ENCODE results near the gene POTEM.
A peak's percentile ranks its signal among the peaks of the same experiment; 100 is the strongest.
"Not testable (repeated sequence)": the region's sequence is repeated elsewhere in the genome, so short reads cannot be mapped to it uniquely, and the experiment has no call there.

Gene POTEM

DNA sequence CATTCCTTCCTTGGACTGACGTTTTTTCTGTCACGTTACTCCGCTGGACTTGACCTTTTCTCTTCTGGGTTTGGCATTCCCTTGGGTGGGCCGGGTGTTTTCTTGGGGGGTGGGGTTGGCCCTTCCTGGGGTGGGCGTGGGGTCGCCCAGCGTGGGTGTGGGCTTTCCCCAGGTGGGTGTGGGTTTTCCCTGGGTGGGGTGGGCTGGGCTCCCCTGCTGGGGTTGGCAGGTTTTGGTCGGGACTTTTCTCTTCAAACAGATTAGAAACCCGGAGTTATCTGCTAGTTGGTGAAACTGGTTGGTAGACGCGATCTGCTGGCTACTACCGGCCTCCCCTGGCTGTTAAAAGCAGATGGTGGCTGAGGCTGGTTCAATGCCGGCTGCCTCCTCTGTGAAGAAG lies at the start of gene POTEM:
Gene POTEM, plus strand, starts transcription at position 301 of the 400 bp plus-strand sequence. Its CDS starts 52 bp downstream, at position 353.
- not testable (repeated sequence) for DNase-seq

DNA sequence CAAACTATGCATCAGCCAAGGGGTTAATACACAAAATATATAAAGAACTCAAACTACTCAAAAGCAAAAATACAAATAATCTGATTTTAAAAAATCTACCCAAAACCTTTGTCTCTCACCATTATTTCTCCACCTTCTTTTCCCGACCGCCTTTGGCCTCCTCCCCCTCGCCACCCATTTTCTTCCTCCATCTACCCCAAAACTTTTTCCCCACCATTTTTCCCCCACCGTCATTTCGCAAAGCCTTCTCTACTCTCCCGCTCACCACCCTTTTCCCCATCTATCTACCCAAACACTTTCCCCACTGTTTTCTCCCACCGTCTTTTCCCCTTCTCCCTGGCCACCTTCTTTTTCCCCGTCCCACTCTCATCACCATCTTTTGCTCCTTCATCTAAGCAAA lies 48.9 kb upstream of the POTEM start:
- DNase-seq = not testable (repeated sequence)

DNA sequence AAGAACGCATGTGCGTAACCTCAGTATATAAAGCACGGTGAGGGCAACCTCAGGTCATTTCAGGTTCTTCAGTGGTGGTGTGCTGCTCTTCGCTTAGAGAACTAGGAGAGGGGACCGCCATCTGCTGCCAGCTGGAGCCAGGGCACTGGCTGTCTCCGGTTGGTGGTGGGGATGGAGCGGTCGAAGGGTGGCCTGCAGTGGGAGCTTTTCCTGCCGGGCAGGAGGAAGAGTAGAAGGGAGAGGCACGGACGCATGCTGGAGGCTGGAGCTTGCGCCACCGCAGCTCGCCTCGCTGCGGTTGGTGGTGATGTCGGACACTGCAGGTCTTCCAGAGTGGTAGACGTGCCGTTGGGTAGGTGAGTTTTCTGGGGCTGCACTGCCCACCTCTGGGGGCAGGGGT lies 47.2 kb upstream of the POTEM start:
- DNase-seq = not testable (repeated sequence)

DNA sequence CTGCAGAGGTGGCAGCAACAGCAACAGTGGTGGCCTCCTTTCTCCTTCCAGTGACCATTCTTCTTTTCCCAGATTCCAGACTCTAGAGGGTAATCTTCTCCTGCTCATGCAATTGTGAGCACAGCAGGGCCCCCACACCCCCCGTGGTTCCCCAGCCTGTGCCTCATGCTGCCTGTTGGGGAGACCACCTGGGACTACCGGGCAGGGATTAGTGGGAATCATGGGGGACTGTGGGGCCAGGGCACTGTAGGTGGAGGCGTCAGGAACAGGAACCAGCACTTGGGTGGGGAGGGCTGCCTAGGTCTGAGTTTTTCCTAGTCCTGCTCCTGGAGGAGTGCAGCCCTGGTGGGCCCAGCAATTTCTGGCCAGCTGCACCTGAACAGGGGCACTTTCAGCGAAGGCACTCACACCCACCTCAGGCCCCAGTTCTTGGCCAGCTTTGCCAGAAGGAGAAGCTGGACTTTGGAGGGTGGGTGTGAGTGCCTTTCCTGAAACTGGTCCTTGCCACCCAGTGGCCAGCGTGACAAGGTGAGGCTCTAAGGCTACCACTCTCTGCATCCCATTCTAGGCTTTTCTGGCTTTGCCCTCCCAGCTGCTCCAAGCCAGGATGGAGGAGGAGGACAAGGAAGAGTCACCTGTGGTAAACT lies 46.1 kb upstream of the POTEM start:
- not testable (repeated sequence) for DNase-seq

DNA sequence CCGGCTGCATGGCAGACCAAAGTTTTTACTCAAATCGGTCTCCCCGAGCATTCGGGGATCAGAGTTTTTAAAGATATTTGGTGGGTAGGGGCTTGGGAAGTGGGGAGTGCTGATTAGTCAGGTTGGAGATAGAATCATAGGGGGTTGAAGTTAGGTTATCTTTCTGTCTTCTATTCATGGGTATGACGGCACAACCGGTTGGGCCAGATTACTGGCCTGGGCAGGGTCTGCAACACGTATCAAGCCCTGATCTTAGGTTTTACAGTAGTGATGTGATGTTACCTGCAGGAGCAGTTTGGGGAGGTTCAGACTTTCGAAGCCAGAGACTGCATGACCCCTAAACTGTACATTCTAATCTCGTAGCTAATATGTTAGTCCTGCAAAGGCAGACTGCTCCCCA lies 30.4 kb upstream of the POTEM start:
- not testable (repeated sequence) for DNase-seq

DNA sequence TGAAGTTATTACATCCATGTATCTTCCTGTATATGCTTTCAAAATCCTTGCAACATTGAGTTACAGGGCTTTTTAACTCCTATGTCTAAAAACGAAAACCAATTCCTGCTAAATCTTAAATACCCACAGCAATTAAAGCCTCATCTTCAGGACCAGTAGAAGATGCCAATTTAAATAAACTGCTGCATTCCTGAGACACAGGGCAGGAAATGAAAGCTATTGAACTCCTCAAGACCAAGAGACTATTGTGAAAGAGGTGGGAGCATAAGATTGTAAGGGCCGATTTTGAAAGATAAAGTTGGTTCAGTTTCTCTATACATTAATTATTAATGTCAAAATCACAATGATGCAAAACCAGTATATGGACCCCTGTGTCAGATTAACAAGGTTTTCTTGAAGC lies 28.5 kb upstream of the POTEM start:
- DNase-seq = not testable (repeated sequence)

DNA sequence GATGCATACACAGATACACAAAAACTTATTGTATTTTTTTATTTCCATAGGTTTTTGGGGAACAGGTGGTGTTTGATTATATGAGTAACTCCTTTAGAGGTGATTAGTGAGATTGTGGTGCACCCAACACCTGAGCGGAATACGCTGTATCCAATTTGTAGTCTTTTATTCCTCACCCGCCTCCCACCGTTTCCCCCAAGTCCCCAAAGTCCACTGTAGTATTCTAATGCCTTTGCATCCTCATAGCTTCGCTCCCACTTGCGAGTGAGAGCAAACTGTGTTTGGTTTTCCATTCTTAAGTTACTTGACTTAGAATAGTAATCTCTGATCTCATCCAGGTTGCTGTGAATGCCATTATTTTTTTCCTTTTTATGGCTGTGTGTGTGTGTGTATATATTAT lies 17.3 kb upstream of the POTEM start:
- DNase-seq = not testable (repeated sequence)

DNA sequence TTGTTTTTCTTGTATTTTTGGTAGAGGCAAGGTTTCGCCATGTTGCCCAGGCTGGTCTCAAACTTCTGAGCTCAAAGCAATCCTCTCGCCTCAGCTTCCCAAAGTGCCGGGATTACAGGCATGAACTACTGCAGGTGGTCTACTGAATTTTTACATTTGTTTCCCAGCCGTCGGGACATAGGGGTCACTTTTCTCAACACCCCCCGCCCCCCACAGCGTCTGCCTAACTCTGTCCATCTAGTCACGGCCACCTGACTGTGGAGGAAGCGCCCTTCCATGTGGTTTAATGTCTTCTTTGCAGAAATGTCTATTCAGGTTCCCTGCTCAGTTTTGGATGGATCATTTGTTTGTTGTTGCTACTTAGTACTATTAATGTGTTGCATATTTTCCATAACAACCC lies 14.1 kb upstream of the POTEM start:
- DNase-seq = peak; percentile 0

DNA sequence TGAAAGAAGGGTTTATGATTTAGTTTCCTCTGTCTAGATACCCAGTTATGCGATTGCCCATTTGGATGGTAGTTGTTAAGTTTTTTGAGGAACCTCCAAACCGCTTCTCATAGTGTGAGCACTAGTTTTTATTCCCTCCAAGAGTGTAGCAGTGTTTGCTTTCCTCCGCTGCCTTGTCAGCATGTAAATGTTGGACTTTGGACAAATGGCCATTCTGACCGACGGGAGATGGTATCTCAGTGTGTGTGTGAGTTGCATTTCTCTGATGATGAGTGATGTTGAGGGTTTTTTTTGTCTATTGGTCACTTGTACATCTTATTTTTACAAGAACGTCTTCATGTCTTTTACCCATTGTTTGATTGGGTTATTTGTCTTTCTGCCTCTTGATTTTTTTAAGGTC lies 11.4 kb upstream of the POTEM start:
- not testable (repeated sequence) for DNase-seq

DNA sequence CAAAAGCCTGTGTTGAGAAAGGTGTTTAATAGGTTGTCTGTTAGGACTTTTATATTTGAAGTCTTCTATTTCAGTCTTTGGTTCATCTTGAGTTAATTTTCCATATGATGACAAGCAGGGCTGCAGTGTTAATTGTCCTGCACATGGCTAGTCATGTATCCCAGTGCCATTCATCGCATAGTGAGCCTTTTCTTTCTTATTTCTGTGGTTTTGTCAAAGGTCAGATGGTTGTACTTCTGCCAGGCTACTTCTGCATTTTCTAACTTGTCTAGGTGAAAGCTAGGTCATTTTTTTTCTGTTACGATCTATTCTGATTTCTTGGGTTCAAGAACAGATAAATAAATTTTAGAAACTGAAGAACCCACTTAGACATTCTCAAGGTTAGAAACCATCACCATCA lies 5.7 kb upstream of the POTEM start:
- DNase-seq = not testable (repeated sequence)

DNA sequence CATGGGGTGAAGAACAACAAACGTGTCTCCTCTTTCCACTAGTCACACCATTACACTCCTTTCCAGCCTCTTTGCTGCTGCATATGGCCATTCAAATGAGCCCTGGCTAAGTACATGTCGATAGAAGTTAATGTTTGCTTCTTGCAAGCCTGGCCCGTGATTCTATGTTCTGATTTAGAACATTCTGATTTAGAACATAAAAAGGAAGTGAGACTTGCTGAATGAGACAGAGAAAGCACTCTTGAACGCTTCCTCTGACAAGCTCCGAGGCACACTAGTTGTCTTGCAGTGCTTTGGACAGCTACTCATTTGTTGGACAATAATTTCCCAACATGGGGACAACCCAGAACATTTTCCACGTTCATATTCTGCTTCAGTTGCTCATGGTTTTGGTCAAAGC lies 5.1 kb upstream of the POTEM start:
- not testable (repeated sequence) for DNase-seq

DNA sequence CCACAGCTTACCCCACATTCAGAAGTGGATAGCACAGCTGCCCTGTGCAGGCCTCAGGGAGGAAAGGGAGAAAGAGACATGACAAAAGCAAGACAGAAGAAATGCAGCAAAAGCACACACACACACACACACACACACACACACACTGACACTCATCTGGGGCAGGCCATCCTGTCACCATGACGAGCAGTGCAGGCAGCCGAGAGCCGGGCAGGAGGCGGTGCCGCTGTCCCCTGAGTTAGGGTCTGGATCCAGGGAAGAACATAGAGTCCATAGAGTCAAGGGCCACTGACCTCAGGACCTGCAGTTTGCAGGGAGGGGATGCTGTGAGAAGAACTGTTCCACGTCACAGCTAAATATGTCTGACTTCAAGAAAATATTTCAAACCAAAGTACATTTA lies 4.0 kb upstream of the POTEM start:
- not testable (repeated sequence) for DNase-seq

DNA sequence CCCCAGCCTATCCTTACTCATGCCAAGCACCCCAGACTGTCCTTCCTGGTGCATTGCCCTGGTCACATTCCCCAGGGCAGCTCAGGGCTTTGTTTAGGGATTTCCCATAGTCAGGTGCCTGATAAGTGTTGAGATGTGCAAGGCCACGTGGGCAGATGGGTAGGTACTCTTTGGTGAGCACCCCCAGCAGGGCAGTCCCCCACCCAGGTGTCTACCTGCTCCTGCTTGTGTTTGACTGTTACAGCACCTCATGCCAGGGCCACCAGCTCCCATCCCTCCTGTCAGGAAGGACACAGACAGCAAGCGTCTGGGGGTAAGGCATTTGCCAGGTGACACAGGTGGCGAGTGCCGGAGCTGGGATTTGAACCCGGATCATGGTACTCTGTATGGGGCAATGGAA lies 2.4 kb upstream of the POTEM start:
- not testable (repeated sequence) for DNase-seq

DNA sequence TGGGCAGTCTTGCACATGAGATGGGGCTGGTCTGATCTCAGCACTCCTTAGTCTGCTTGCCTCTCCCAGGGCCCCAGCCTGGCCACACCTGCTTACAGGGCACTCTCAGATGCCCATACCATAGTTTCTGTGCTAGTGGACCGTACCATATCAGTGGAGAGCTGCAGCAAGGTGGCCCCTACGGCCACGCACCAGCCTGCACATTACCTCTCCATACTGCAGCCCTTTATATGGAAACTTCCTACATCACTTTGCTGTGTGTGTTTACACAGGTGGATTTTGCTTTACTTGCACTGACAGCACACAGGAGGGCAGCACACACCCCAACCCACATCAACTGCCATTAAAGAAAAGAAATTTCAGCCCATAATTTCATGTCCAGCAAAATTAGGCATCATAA lies 35.3 kb downstream of the POTEM start:
- DNase-seq = not testable (repeated sequence)

DNA sequence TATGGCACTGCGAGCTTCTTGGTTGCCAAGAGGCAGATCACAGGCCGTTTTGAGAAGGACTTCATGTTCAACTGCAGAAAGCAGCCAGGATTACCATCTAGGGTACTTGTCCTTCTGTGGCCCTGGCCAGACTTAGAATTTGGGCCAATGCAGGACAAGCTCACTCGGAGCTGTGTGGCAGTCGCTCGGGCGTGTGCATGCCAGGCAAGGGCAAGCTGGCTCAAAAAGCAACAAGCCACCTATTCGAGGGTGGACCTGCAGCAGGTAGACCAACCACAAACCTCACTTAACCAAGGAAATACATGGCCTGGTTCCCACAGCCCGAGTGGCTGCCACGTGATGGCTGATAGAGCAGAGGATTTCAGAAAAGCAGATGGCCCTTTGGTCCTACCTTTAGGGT lies 39.3 kb downstream of the POTEM start:
- DNase-seq = not testable (repeated sequence)

DNA sequence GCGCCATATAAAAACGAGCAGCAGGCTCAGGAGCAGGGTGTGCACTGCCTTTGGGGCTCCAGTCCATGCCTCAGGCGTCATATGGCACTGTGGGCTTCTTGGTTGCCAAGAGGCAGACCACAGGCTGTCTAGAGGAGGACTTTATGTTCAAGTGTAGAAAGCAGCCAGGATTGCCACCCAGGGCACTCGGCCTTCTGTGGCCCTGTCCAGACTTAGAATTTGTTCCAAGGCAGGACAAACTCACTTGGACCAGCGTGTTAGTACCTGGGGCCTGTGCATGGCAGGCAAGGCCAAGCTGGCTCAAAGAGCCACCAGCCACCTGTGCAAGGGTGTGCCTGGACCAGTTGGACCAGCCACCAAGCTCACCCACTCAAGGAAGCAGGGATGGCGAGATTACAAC lies 40.4 kb downstream of the POTEM start:
- DNase-seq = not testable (repeated sequence)

DNA sequence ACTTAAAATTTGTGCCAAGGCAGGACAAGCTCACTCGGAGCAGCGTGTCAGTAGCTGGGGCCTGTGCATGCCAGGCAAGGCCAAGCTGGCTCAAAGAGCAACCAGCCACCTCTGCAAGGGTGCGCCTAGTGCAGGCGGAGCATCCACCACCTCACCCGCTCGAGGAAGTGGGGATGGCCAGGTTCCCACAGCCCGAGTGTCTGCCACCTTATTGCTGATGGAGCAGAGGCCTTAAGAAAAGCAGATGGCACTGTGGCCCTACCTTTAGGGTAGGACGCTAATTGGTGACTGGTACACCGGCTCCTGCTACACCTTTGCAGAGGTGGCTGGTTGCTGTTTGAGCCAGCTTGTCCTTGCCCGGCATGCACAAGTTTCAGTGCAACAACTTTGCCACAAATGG lies 43.8 kb downstream of the POTEM start:
- not testable (repeated sequence) for DNase-seq

DNA sequence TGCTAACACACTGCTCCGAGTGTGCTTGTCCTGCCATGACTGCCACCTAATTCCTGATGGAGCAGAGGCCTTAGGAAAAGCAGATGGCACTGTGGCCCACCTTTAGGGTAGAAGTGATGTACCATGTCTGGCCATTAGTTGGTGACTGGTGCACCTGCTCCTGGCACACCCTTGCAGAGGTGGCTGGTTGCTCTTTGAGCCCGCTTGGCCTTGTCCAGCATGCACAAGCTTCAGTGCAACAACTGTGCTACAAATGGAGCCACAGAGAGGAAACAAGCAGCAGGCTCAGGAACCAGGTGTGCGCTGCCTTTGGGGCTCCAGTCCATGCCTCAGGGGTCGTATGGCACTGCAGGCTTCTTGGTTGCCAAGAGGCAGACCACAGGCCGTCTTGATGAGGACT lies 44.5 kb downstream of the POTEM start:
- not testable (repeated sequence) for DNase-seq

DNA sequence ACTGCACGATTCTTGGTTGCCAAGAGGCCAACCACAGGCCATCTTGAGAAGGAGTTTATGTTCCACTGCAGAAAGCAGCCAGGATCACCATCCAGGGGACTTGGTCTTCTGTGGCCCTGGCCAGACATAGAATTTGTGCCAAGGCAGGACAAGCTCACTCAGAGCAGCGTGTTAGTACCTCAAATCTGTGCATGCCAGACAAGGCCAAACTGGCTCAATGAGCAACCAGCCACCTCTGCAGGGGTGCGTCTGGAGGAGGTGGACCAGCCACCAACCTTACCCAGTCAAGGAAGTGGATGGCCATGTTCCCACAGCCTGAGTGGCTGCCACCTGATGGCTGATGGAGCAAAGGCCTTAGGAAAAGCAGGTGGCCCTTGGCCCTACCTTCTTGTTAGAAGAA lies 48.0 kb downstream of the POTEM start:
- DNase-seq = not testable (repeated sequence)

DNA sequence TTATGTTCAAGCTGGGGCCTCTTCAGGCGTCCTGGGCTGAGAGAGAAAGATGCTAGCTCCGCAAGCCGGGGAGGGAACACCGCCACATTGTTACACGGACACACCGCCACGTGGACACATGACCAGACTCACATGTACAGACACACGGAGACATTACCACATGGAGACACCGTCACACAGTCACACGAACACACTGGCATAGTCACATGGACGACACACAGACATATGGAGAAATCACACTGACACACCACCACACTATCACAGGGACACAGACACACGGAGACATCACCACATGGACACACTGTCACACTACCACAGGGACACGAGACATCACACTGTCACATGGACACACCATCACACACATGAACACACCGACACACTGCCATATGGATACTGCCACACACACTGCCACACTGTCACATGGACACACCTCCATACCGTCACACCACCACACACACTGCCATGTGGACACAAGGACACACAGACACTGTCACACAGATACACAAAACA lies 57.9 kb downstream of the POTEM start:
- DNase-seq = not testable (repeated sequence)

DNA sequence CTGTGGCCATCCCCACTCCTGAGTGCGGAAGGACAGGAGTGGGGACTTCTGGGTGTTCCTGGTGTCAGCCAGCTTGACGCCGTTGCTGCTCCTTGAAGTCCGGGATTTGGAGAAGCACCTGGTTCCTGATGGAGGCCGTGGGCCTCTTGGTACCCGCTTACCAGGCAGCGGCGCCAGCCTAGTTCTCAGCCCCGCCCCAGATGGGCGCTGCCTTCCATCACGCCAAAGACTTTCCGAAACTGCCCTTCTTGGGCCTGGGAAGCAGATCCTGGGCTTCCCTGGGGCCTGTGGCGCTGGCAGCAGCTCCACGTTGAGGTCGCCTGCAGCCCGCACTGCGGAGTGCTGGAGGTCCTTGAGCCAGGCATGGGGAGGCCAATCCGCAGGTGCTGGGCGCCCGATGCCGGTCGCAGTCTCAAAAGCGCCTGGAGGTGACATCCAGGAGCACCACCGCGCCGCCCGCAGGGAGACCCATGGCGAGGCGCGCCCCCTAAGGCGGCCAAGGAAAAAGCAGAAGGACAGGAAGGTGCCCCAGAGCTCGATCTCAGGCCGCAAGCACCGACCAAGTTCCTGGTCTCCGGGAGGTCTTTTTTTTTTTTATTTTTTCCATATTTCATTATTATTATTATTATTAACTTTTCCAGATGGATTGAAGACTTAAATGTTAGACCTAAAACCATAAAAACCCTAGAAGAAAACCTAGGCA lies 59.6 kb downstream of the POTEM start:
- not testable (repeated sequence) for DNase-seq

DNA sequence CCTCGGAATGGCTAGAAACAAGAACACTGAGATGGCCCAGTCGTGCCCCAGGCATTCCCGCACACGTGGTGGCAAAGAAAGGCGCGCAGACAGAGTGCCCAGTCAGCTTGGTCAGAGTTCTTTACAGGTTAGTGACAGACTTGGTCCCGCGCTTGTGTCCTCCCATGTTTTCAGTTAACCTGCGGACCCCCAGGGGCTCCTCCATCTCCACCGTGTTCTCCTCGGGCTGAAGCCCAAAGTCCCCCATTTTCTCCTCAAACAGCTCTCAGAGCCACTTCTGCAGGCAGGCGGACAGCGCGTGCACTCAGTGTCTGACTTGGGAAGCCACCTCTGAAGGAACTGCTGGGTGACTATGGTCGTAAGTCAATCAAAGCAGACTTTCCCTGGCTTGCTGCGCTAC lies 60.7 kb downstream of the POTEM start:
- DNase-seq = not testable (repeated sequence)

DNA sequence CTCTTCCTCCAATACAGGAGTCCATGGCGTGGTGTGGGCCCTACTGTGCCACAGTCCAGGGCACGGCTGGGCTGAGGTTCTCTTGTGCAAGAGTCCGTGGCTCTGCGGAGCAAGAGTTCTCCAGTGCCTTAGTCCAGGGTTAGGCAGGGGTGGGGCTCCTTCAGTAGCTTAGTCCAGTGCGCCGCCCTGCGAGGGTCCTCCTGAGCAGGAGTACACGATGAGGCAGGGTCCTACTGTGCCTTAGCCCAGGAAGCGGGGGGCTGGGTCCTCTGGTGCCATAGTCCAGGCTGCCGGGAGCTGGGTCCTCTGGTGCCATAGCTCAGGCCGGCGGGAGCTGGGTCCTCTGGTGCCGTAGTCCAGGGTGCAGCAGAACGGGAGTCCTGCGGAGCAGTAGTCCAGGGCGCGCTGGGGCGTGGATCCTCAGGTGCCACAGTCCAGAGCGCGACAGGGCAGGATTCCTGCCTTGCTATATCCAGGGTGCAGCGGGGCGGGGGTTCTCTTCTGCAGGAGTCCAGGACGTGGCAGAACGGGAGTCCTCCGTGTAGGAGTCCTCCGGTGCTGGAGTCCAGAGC lies 69.7 kb downstream of the POTEM start:
- not testable (repeated sequence) for DNase-seq

Measured in retina (tissue), 1 donor.